GM12874 (cell line): ENCODE data around the gene GSG1L.

ENCODE experiments used
- CTCF ChIP-seq: IDR thresholded peaks from 2 replicates; pipeline ENCODE4 v1.5.1; 2011; ENCODE audit warnings: low read depth, mild to moderate bottlenecking, control low read depth, low read length, moderate library complexity; ENCODE audit not compliant: insufficient read depth

The GSG1L gene

GRCh38 chr16:27852681-27853080 is 210.8 kb downstream of the GSG1L start:
- TF ChIP-seq CTCF: no peak

- no peak for TF ChIP-seq CTCF
Observed at GRCh38 chr16:27852116-27852515, 211.4 kb downstream of the GSG1L start.

- TF ChIP-seq CTCF: no peak
Observed at GRCh38 chr16:27851586-27851985, 211.9 kb downstream of the GSG1L start.

GRCh38 chr16:27849621-27850020 is 213.9 kb downstream of the GSG1L start:
- no peak for TF ChIP-seq CTCF

- no peak for TF ChIP-seq CTCF
Observed at GRCh38 chr16:27847030-27847550, 216.4 kb downstream of the GSG1L start.

GRCh38 chr16:27844826-27845225 is 218.7 kb downstream of the GSG1L start:
- TF ChIP-seq CTCF: no peak

- no peak for TF ChIP-seq CTCF
Observed at GRCh38 chr16:27843800-27844199, 219.7 kb downstream of the GSG1L start.
